Naive thymus-derived CD4-positive, alpha-beta T cell (primary cell): Measurements from ENCODE around the gene CDC14B. TPM values are rescaled to one million over a fixed set of nuclear protein-coding genes. Genes with fewer than 3 reads are reported as not detected.

Experiments
- ATAC-seq: fragments of 150-1000 bp; cut with Tn5 transposase; 2 replicates; pipeline ENCODE4 v1.10.0; 2021; ENCODE audit warnings: mild to moderate bottlenecking, moderate library complexity
- CTCF ChIA-PET: fragments of 350-600 bp; sonication (Branson Sonifier 250); formaldehyde crosslinking; loops from one replicate; lab custom pipeline; 2021; ENCODE audit warnings: antibody characterized with exemption; lab: Charles Lee
- POLR2A ChIA-PET: fragments of 350-600 bp; sonication (Branson Sonifier 250); formaldehyde crosslinking; loops from one replicate; lab custom pipeline; 2021; ENCODE audit warnings: antibody characterized with exemption, inconsistent platforms; lab: Charles Lee
- DNase-seq, 9 donors: peaks; one replicate each; pipeline versions ENCODE4 v3.0.0 to v3.0.0-alpha.2; 2020 to 2022; ENCODE audit warnings: mixed read lengths in 1 of 9
- H3K27ac ChIP-seq: one replicate; pipeline ENCODE4 v1.7.0; 2013; ENCODE audit warnings: mild to moderate bottlenecking, low read depth, low read length, moderate library complexity
- H3K27me3 ChIP-seq, 2 donors: one replicate each; pipeline ENCODE4 v1.7.0; 2013; ENCODE audit warnings: low read length in 2 of 2, mild to moderate bottlenecking in 2 of 2, moderate library complexity in 2 of 2; ENCODE audit not compliant: control insufficient read depth in 2 of 2, insufficient read depth in 2 of 2
- H3K36me3 ChIP-seq, 3 experiments: 1 replicate in 2 of 3; 2 replicates in 1 of 3; pipeline ENCODE4 v1.7.0; 2013; ENCODE audit warnings: low read length in 3 of 3, mild to moderate bottlenecking in 3 of 3, moderate library complexity in 1 of 3; ENCODE audit not compliant: insufficient read depth in 3 of 3, control insufficient read depth in 2 of 3
- H3K4me1 ChIP-seq, 2 donors: one replicate each; pipeline ENCODE4 v1.7.0; 2013; ENCODE audit warnings: low read length in 2 of 2, mild to moderate bottlenecking in 2 of 2, moderate library complexity in 1 of 2; ENCODE audit not compliant: control insufficient read depth in 2 of 2, insufficient read depth in 2 of 2
- H3K4me3 ChIP-seq: 2 replicates; pipeline ENCODE4 v1.7.0; 2013; ENCODE audit warnings: mild to moderate bottlenecking, low read length
- H3K9me3 ChIP-seq, 3 experiments: 1 replicate in 2 of 3; 2 replicates in 1 of 3; pipeline ENCODE4 v1.7.0; 2013; ENCODE audit warnings: low read length in 3 of 3; ENCODE audit not compliant: control insufficient read depth in 2 of 3
- H3K27ac Mint-ChIP-seq, 9 donors: one replicate each; pipeline ENCODE4 v1.8.0; 2020 to 2022; ENCODE audit warnings: mixed read lengths in 9 of 9, mild to moderate bottlenecking in 8 of 9, moderate library complexity in 5 of 9, inconsistent platforms in 2 of 9
- H3K27me3 Mint-ChIP-seq, 5 donors: one replicate each; pipeline ENCODE4 v1.8.0; 2021 to 2022; ENCODE audit warnings: mixed read lengths in 5 of 5, mild to moderate bottlenecking in 1 of 5
- H3K36me3 Mint-ChIP-seq, 5 donors: one replicate each; pipeline ENCODE4 v1.8.0; 2020 to 2022; ENCODE audit warnings: mixed read lengths in 5 of 5, mild to moderate bottlenecking in 3 of 5, inconsistent platforms in 1 of 5
- H3K4me1 Mint-ChIP-seq, 7 donors: one replicate each; pipeline ENCODE4 v1.8.0; 2020 to 2022; ENCODE audit warnings: mixed read lengths in 7 of 7, mild to moderate bottlenecking in 3 of 7, inconsistent platforms in 1 of 7
- H3K4me3 Mint-ChIP-seq, 10 donors: one replicate each; pipeline ENCODE4 v1.8.0; 2020 to 2022; ENCODE audit warnings: mild to moderate bottlenecking in 10 of 10, mixed read lengths in 10 of 10, moderate library complexity in 6 of 10, inconsistent platforms in 2 of 10
- H3K9me3 Mint-ChIP-seq, 11 donors: one replicate each; pipeline ENCODE4 v1.8.0; 2020 to 2022; ENCODE audit warnings: mixed read lengths in 11 of 11, mild to moderate bottlenecking in 4 of 11, inconsistent platforms in 1 of 11, moderate library complexity in 1 of 11
- intact Hi-C, 2 donors: fragments of 100-400 bp; cut with micrococcal nuclease; formaldehyde crosslinking; loops; one replicate each; pipeline ENCODE4 v1.15.1; 2023
- polyA plus RNA-seq, 2 donors: library from polyadenylated mRNA; unstranded; fragments of 300-500 nt; fragmentation: Illumina TruSeq; gene quantifications; one replicate each; pipeline ENCODE4 v1.2.3, GENCODE V29; 2021
- total RNA-seq, 6 experiments: library from RNA in 5 of 6; stranded (reverse) in 5 of 6; gene quantifications; 1 replicate in 5 of 6; 2 replicates in 1 of 6; pipeline ENCODE4 v1.2.3 and lab custom pipeline; 2021 to 2026

The CDC14B gene
- total and polyA plus RNA-seq, 7 experiments from 2014 or later = 0.41 to 16.5 (median 9.4) TPM

DNA sequence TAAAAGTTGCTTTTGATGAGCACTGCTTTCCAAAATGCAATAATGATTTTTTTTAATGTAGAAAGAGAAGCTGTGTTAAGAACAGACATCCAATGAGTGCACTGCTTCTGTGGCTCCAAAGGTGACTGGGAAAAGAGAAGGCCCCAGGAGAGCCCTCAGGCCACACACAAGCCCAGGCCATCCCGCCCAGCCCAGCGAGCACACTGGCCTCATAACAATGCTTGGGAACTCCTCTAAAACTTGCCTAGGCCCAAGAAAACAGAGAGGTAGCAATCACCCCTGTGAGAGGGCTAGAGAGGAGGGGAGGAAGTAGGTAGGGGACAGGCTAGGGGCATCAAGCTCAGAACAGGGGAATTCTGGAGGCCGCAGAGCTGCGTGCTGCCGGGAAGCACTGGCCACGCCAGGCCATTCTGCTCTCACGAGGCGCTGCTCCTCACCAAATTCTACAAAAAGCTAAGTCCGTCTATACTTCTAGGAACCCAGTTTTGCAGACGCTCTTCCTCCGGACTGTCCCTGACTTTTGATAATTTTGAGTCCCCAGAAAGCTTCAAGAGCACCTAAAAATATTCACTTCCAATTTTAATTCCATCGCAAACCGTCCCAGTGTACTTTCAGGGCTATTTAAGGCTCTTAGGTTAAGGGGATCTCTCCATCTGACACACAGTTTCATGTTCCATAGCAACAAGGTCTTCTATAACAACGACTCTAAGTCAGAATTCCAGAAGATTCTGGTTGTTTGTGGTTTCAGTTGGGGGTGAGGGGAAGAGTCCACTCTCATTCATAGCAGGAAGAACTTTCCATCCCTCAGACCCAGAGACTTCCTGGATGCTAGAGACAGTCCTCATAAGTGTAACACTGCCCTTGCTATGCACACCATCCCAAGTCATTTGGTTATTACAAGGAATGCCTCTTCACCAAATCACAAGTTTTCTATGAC, 118.7 kb downstream of the CDC14B start:
- intact Hi-C loops = no loop called here
- no peak overlapping the region for H3K4me3 Mint-ChIP-seq
- POLR2A ChIA-PET = no interaction called here

DNA sequence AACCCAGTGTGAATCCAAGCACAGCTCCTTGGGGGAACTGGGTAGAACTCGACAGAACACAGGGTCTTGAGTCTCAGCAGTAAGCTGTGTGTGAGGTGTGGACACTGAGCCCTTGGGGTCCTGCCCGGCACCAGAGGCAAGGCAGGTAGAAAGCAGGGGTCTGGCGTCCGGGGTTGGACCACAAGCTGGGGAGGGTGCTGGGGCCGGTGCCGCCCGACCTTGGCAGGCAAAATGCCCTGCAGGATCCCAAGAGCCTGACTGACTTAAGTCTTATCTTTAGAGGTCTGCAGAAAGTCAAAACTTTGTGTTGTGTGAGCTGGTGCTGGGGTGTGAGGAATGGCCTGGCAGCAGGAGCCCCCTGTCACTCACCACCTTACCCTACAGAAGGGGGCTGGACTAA, 120.4 kb downstream of the CDC14B start:
- ATAC-seq (no peak), DNase-seq (no peak)
- H3K4me1 ChIP-seq = no peaks in the 10 kb centered on the region
- intact Hi-C loops = no loop called here
- Mint-ChIP-seq H3K9me3 (no peaks in the 10 kb centered on the region), H3K27me3 (peaks cover 0 to 3% (median 0%) of the 10 kb centered on the region in 5 donors), H3K4me1 (peaks cover 0 to 4% (median 0%) of the 10 kb centered on the region in 7 donors), H3K27ac (no peak overlapping the region), H3K4me3 (no peak overlapping the region), H3K36me3 (peaks cover 0 to 13% (median 3%) of the 10 kb centered on the region in 5 donors)
- H3K4me3 ChIP-seq = no peak overlapping the region
- H3K9me3 ChIP-seq = no peaks in the 10 kb centered on the region
- H3K27me3 ChIP-seq = no peaks in the 10 kb centered on the region
- no peak overlapping the region for H3K27ac ChIP-seq
- POLR2A ChIA-PET = no interaction called here
- CTCF ChIA-PET = no interaction called here
- no peaks in the 10 kb centered on the region for H3K36me3 ChIP-seq

More for the DNA sequence above, 118.7 kb downstream of the CDC14B start:
- DNase-seq = no peak
- peaks cover 0 to 22% (median 7%) of the 10 kb centered on the region in 5 donors for H3K36me3 Mint-ChIP-seq
- H3K27me3 Mint-ChIP-seq = peaks cover 0 to 3% (median 0%) of the 10 kb centered on the region in 5 donors
- Histone ChIP-seq H3K36me3 (no peaks in the 10 kb centered on the region), H3K4me1 (no peaks in the 10 kb centered on the region), H3K27ac (no peak overlapping the region), H3K27me3 (no peaks in the 10 kb centered on the region), H3K9me3 (no peaks in the 10 kb centered on the region), H3K4me3 (no peak overlapping the region)
- no peak overlapping the region for H3K27ac Mint-ChIP-seq
- CTCF ChIA-PET = no interaction called here
- H3K9me3 Mint-ChIP-seq = no peaks in the 10 kb centered on the region
- ATAC-seq = no peak
- H3K4me1 Mint-ChIP-seq = peaks cover 0 to 4% (median 0%) of the 10 kb centered on the region in 7 donors

DNA sequence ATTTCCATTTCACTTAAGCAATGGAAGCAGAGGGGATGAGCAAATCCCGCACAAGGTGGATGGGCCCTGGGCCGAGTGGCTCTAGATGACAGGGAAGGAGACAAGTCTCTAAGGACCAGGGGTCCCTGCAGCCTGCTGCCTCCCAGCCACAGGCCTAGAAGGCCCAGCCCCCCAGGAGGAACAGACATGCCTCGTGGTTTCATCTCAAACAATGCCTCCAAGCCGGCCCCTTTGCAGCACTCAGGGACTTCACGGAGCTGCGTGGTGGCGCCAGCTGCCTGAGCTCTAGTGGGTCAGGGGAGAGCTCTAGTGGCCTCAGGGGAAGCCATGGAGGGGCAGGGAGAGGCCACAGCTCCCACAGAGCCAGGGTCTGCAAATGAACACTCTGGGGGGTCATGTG, 120.8 kb downstream of the CDC14B start:
- ChIA-PET CTCF (no interaction called here), POLR2A (no interaction called here)
- Mint-ChIP-seq H3K36me3 (peaks cover 0 to 9% (median 3%) of the 10 kb centered on the region in 5 donors), H3K4me1 (peaks cover 0 to 5% (median 0%) of the 10 kb centered on the region in 7 donors), H3K27ac (no peak overlapping the region), H3K27me3 (peaks cover 0 to 3% (median 0%) of the 10 kb centered on the region in 5 donors), H3K9me3 (no peaks in the 10 kb centered on the region), H3K4me3 (no peak overlapping the region)
- Histone ChIP-seq H3K4me3 (no peak overlapping the region), H3K27me3 (no peaks in the 10 kb centered on the region), H3K4me1 (no peaks in the 10 kb centered on the region), H3K27ac (no peak overlapping the region), H3K36me3 (no peaks in the 10 kb centered on the region), H3K9me3 (no peaks in the 10 kb centered on the region)
- intact Hi-C loops = no loop called here
- no peak for ATAC-seq
- no peak for DNase-seq

DNA sequence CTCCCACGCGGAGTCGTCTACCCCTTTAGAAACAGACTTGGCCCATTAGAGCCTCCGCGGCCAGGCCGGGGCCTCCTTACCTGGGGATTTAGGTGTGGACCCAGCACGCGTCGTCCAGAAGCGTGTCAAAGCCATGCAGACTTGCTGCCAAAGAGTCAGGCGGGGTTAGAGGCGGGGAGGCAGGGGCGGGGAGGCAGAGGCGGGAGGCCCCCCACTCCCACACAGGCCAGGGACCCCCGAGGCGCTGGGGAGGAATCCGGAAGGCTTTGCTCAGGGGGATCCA, 122.6 kb downstream of the CDC14B start:
- H3K27ac Mint-ChIP-seq = no peak overlapping the region
- DNase-seq = no peak
- H3K27me3 ChIP-seq = no peaks in the 10 kb centered on the region
- ATAC-seq = no peak
- H3K4me1 Mint-ChIP-seq = peaks cover 0 to 7% (median 0%) of the 10 kb centered on the region in 7 donors
- no peaks in the 10 kb centered on the region for H3K9me3 ChIP-seq
- peaks cover 0 to 2% (median 0%) of the 10 kb centered on the region in 3 experiments for H3K36me3 ChIP-seq
- H3K4me1 ChIP-seq = no peaks in the 10 kb centered on the region
- H3K4me3 ChIP-seq = no peak overlapping the region
- ChIA-PET POLR2A (no interaction called here), CTCF (no interaction called here)
- no peak overlapping the region for H3K27ac ChIP-seq
- H3K9me3 Mint-ChIP-seq = no peaks in the 10 kb centered on the region
- H3K4me3 Mint-ChIP-seq = no peak overlapping the region
- H3K27me3 Mint-ChIP-seq = no peaks in the 10 kb centered on the region
- no peaks in the 10 kb centered on the region for H3K36me3 Mint-ChIP-seq
- intact Hi-C loops = no loop called here

- intact Hi-C loops = no loop called here
- H3K27me3 ChIP-seq = no peaks in the 10 kb centered on the region
- Mint-ChIP-seq H3K27me3 (no peaks in the 10 kb centered on the region), H3K36me3 (peaks cover 0 to 3% (median 3%) of the 10 kb centered on the region in 5 donors), H3K4me3 (no peak overlapping the region), H3K4me1 (peaks cover 0 to 9% (median 5%) of the 10 kb centered on the region in 7 donors), H3K27ac (no peak overlapping the region), H3K9me3 (no peaks in the 10 kb centered on the region)
- H3K4me1 ChIP-seq = no peaks in the 10 kb centered on the region
- H3K27ac ChIP-seq = no peak overlapping the region
- no peak for ATAC-seq
- ChIA-PET CTCF (no interaction called here), POLR2A (no interaction called here)
- H3K4me3 ChIP-seq = no peak overlapping the region
- no peaks in the 10 kb centered on the region for H3K9me3 ChIP-seq
- peaks cover 0 to 5% (median 0%) of the 10 kb centered on the region in 3 experiments for H3K36me3 ChIP-seq
- no peak for DNase-seq
These were observed 123.1 kb downstream of the CDC14B start for GRCh38 chr9:96496368-96497116.

- H3K4me3 ChIP-seq = no peak overlapping the region
- DNase-seq (no peak), ATAC-seq (no peak)
- ChIA-PET CTCF (no interaction called here), POLR2A (no interaction called here)
- H3K9me3 ChIP-seq = no peaks in the 10 kb centered on the region
- no peaks in the 10 kb centered on the region for H3K4me1 ChIP-seq
- H3K27me3 ChIP-seq = no peaks in the 10 kb centered on the region
- peaks cover 0 to 13% (median 9%) of the 10 kb centered on the region in 7 donors for H3K4me1 Mint-ChIP-seq
- peaks cover 0 to 8% (median 3%) of the 10 kb centered on the region in 5 donors for H3K36me3 Mint-ChIP-seq
- no peak overlapping the region for H3K27ac Mint-ChIP-seq
- H3K27me3 Mint-ChIP-seq = no peaks in the 10 kb centered on the region
- H3K4me3 Mint-ChIP-seq = no peak overlapping the region
- no peak overlapping the region for H3K27ac ChIP-seq
- H3K9me3 Mint-ChIP-seq = no peaks in the 10 kb centered on the region
- intact Hi-C loops = no loop called here
- peaks cover 0 to 17% (median 5%) of the 10 kb centered on the region in 3 experiments for H3K36me3 ChIP-seq
These were observed 124.3 kb downstream of the CDC14B start for GRCh38 chr9:96495341-96495740.
